ENCODE measurements around the gene ABLIM3. TPM values are rescaled to one million over a fixed set of nuclear protein-coding genes. Genes with fewer than 3 reads are reported as not detected.

ABLIM3 gene
- total RNA-seq, 2 experiments from 2014 or later, result not detected

- Mint-ChIP-seq H3K27ac (no peak overlapping the region), H3K4me3 (no peak overlapping the region), H3K4me1 (ENCODE audit: low read depth) (no peaks in the 10 kb centered on the region), H3K27me3 (peaks cover 14% of the 10 kb centered on the region), H3K9me3 (no peaks in the 10 kb centered on the region), H3K36me3 (ENCODE audit: low read depth) (no peaks in the 10 kb centered on the region)
- CTCF ChIA-PET, result no interaction called here
- DNase-seq (no peak), ATAC-seq (no peak)
- POLR2A ChIA-PET, result no interaction called here
- TF ChIP-seq, protein P1, sequence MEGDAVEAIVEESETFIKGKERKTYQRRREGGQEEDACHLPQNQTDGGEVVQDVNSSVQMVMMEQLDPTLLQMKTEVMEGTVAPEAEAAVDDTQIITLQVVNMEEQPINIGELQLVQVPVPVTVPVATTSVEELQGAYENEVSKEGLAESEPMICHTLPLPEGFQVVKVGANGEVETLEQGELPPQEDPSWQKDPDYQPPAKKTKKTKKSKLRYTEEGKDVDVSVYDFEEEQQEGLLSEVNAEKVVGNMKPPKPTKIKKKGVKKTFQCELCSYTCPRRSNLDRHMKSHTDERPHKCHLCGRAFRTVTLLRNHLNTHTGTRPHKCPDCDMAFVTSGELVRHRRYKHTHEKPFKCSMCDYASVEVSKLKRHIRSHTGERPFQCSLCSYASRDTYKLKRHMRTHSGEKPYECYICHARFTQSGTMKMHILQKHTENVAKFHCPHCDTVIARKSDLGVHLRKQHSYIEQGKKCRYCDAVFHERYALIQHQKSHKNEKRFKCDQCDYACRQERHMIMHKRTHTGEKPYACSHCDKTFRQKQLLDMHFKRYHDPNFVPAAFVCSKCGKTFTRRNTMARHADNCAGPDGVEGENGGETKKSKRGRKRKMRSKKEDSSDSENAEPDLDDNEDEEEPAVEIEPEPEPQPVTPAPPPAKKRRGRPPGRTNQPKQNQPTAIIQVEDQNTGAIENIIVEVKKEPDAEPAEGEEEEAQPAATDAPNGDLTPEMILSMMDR (IDR thresholded peaks at IDR 0.05), result no peak
- intact Hi-C loops (cut with micrococcal nuclease), result no loop called here
Measured at GRCh38 chr5:149166591-149167100, 25.4 kb downstream of the ABLIM3 start.

GRCh38 chr5:149168276-149168906, 27.1 kb downstream of the ABLIM3 start:
- H3K27ac Mint-ChIP-seq, result no peak overlapping the region
- no peak overlapping the region for H3K4me3 Mint-ChIP-seq
- no peak for ATAC-seq

DNA sequence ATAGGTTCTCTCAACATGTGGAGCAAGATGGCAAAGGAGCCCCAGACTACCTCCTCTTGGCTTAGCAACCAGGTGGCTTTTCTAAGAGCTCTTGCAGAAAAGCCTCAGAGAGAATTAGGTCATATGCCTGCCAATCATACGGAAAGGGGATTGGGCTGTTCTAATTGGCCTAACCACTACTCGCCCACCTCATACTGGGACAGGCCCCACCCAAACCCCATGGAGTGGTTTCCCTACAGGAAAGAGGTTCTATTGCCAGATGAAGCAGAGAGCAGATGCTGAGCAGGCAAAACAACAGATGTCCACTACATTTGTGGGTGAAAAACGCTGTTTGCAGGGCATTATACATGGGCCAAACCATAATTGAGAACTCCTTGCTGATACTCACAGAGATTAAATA, 29.0 kb downstream of the ABLIM3 start:
- Mint-ChIP-seq H3K27ac (no peak overlapping the region), H3K4me1 (ENCODE audit: low read depth) (no peaks in the 10 kb centered on the region), H3K9me3 (no peaks in the 10 kb centered on the region), H3K27me3 (peaks cover 16% of the 10 kb centered on the region), H3K36me3 (ENCODE audit: low read depth) (no peaks in the 10 kb centered on the region), H3K4me3 (no peak overlapping the region)
- ChIA-PET POLR2A (interaction anchor here (0.7 kb wide), 1 partner anchor 564 kb away, joined by 3 read pairs; no protein-coding TSS in a partner anchor), CTCF (no interaction called here)
- ATAC-seq (no peak), DNase-seq (no peak)
- intact Hi-C loops (cut with micrococcal nuclease), result no loop called here
- TF ChIP-seq, protein P1 (IDR thresholded peaks at IDR 0.05), result no peak

More at GRCh38 chr5:149168276-149168906, 27.1 kb downstream of the ABLIM3 start:
- Mint-ChIP-seq H3K27me3 (peaks cover 16% of the 10 kb centered on the region), H3K4me1 (ENCODE audit: low read depth) (no peaks in the 10 kb centered on the region), H3K9me3 (no peaks in the 10 kb centered on the region), H3K36me3 (ENCODE audit: low read depth) (no peaks in the 10 kb centered on the region)
- ChIA-PET CTCF (no interaction called here), POLR2A (no interaction called here)
- intact Hi-C loops (cut with micrococcal nuclease), result no loop called here
- TF ChIP-seq, protein P1 (IDR thresholded peaks at IDR 0.05), result no peak
- DNase-seq, result no peak

- Mint-ChIP-seq H3K36me3 (ENCODE audit: low read depth) (no peaks in the 10 kb centered on the region), H3K27ac (no peak overlapping the region), H3K9me3 (no peaks in the 10 kb centered on the region), H3K27me3 (peaks cover 16% of the 10 kb centered on the region), H3K4me1 (ENCODE audit: low read depth) (no peaks in the 10 kb centered on the region), H3K4me3 (no peak overlapping the region)
- DNase-seq (peak; percentile 30), ATAC-seq (no peak)
- CTCF ChIA-PET, result no interaction called here
- POLR2A ChIA-PET, result no interaction called here
- TF ChIP-seq, protein P1 (IDR thresholded peaks at IDR 0.05), result no peak
- intact Hi-C loops (cut with micrococcal nuclease), result no loop called here
Measured at GRCh38 chr5:149172261-149172660, 31.0 kb downstream of the ABLIM3 start.

DNA sequence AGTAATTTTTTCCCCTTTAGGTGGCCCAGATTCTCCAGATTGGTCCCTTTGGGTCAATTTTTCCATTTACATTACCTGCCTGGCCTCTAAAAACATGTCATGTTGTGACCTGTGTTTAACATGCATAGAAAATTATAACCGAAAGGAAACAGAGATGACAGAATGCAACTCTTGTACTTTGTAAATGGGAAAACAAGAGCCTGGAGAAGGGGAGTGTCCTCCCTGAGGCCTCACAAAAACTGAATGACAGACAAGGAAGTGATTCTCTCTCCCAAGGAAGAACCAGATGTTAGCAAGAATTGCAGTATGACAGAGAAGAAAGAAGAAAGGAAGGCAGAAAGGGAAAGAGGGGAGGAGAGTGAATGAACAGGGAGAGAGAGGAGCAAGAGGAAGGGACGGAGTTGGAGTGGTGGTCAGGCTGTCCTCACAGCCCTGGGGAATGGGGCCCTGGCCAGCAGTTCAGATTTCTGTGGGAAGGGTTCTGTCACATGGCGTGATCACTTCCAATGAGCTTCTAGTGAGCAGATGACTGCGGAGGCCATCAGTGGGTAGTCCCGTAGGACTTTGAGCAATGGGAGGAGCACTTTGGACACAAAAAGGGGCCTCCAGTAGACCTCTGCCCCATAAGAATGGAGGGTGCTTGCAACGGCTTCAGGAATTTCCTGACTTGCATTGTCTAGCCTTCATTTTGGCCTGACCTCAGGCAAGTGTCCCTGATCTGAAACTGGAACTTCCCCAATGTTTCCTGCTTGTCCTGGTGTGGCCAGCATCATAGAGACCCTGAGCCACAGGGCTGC, 31.6 kb downstream of the ABLIM3 start:
- peaks cover 15% of the 10 kb centered on the region for H3K27me3 Mint-ChIP-seq
- H3K36me3 Mint-ChIP-seq (ENCODE audit: low read depth), result no peaks in the 10 kb centered on the region
- ATAC-seq, result no peak
- intact Hi-C loops (cut with micrococcal nuclease), result no loop called here
- H3K27ac Mint-ChIP-seq, result no peak overlapping the region
- no peaks in the 10 kb centered on the region for H3K4me1 Mint-ChIP-seq (ENCODE audit: low read depth)
- CTCF ChIA-PET, result no interaction called here
- POLR2A ChIA-PET, result no interaction called here
- DNase-seq, result no peak
- H3K9me3 Mint-ChIP-seq, result no peaks in the 10 kb centered on the region
- TF ChIP-seq, protein P1 (IDR thresholded peaks at IDR 0.05), result no peak
- H3K4me3 Mint-ChIP-seq, result no peak overlapping the region
